22Rv1 (cell line): ENCODE measurements around the gene MCOLN2.

ENCODE experiments used
- ZFX ChIP-seq: fragments of 450-650 bp; IDR thresholded peaks from 2 replicates; pipeline ENCODE4 v1.6.1; 2017; ENCODE audit warnings: antibody characterized with exemption, borderline replicate concordance
- TF ChIP-seq, protein P1 (sequence below): fragments of 450-650 bp; IDR thresholded peaks from 2 replicates; pipeline ENCODE4 v1.5.1; 2017; ENCODE audit warnings: mild to moderate bottlenecking

DNA sequence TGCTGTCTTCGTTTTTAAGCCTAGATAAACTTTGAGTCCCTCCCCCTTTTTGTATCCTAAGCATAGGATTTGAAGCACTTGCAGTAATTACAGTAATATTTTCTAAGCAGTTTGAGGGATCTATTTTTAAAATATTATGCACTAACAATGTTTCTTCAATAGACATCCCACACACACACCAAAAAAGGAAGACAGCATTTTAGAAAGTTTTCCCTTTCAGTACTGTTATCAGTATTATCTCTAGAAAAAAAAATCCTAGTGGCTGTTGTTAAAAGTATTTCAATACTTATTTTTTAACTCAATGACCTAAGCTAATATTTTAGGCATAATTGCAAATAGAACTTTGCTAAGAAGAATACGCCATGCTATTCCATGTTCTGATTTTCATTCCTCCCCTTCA lies 36.3 kb upstream of the MCOLN2 start:
- TF ChIP-seq, protein P1, sequence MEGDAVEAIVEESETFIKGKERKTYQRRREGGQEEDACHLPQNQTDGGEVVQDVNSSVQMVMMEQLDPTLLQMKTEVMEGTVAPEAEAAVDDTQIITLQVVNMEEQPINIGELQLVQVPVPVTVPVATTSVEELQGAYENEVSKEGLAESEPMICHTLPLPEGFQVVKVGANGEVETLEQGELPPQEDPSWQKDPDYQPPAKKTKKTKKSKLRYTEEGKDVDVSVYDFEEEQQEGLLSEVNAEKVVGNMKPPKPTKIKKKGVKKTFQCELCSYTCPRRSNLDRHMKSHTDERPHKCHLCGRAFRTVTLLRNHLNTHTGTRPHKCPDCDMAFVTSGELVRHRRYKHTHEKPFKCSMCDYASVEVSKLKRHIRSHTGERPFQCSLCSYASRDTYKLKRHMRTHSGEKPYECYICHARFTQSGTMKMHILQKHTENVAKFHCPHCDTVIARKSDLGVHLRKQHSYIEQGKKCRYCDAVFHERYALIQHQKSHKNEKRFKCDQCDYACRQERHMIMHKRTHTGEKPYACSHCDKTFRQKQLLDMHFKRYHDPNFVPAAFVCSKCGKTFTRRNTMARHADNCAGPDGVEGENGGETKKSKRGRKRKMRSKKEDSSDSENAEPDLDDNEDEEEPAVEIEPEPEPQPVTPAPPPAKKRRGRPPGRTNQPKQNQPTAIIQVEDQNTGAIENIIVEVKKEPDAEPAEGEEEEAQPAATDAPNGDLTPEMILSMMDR = no peak
- no peak for TF ChIP-seq ZFX
